Central memory CD4-positive, alpha-beta T cell (primary cell): ENCODE measurements around the gene LGALS14.

Experiments used
- DNase-seq: peaks from one replicate; pipeline ENCODE4 v3.0.0; 2022

The LGALS14 gene

GRCh38 chr19:39752390-39752789, 48.1 kb downstream of the LGALS14 start:
- DNase-seq = no peak

- DNase-seq = no peak
Observed at GRCh38 chr19:39752795-39753194, 48.5 kb downstream of the LGALS14 start.

DNA sequence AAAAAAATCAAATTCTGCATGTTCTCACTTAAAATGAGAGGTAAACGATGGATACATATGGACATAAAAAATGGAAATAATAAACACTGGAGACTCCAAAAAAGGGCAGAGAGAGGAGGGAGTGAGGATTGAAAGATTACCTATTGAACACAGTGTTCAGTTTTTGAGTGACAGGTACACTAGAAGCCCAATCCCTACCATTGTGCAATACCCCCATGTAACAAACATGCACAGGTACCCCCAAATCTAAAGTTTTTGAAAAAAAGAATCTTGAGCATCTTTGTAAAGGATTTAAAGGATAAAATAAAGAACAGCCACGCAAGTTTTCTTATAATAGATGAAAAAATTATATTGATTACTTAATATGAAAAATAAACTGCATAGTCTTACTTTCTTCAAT, 50.3 kb downstream of the LGALS14 start:
- no peak for DNase-seq

- no peak for DNase-seq
Observed at GRCh38 chr19:39754971-39755370, 50.7 kb downstream of the LGALS14 start.
